Prostate gland (tissue), 2 donors: ENCODE data around the gene KCNK7. TPM values are rescaled to one million over a fixed set of nuclear protein-coding genes. Genes with fewer than 3 reads are reported as not detected.

Experiments used
- DNase-seq: peaks from one replicate; pipeline ENCODE4 v3.0.0-alpha.2; 2019; ENCODE audit warnings: low spot score
- H3K27ac ChIP-seq, 2 donors: fragments of 200-600 bp; sonication (generic); 2 replicates each; pipeline ENCODE4 v1.5.1; 2017 to 2019
- H3K27me3 ChIP-seq: fragments of 200-600 bp; sonication (generic); replicated peaks from 2 replicates; pipeline ENCODE4 v1.5.1; 2019; ENCODE audit not compliant: insufficient read depth
- H3K36me3 ChIP-seq, 2 donors: fragments of 200-600 bp; sonication (generic); 1 replicate in 1 of 2; 2 replicates in 1 of 2; pipeline versions ENCODE4 v1.5.1 to v1.8.1; 2017 to 2019
- H3K4me1 ChIP-seq: fragments of 200-600 bp; sonication (generic); replicated peaks from 2 replicates; pipeline ENCODE4 v1.5.1; 2019
- H3K4me3 ChIP-seq, 2 donors: fragments of 200-600 bp; sonication (generic); 2 replicates each; pipeline ENCODE4 v1.5.1; 2017 to 2019
- H3K9me3 ChIP-seq: fragments of 200-600 bp; sonication (generic); 2 replicates; pipeline ENCODE4 v1.5.1; 2017
- POLR2A ChIP-seq: fragments of 450-650 bp; IDR thresholded peaks from one replicate; pipeline ENCODE4 v1.6.1; 2016; ENCODE audit warnings: antibody characterized with exemption, mild to moderate bottlenecking
- POLR2AphosphoS5 ChIP-seq: sonication (generic); formaldehyde crosslinking; IDR thresholded peaks from one replicate; pipeline ENCODE4 v1.6.1; 2017; ENCODE audit warnings: antibody characterized with exemption
- WGBS: methylation state at CpG from one replicate; pipeline ENCODE4 v1.1.5; 2018; 5-methylcytosine and 5-hydroxymethylcytosine counted together
- intact Hi-C: fragments of 100-400 bp; cut with DNase I; formaldehyde crosslinking; loops from one replicate; pipeline ENCODE4 v1.14.2; 2022
- total RNA-seq, 2 donors: library from RNA; depleted of rRNA; stranded (reverse); fragments of >200 nt; gene quantifications; one replicate each; pipeline ENCODE4 v1.1.0, GENCODE V29; 2016
- TF ChIP-seq, protein P1 (sequence below), 4 experiments: fragments of 200-600 bp in 2 of 4; fragments of 450-650 bp in 2 of 4; sonication (generic) in 2 of 4; IDR thresholded peaks; 1 replicate in 3 of 4; 2 replicates in 1 of 4; pipeline ENCODE4 v1.5.1; 2016 to 2019; ENCODE audit warnings: antibody characterized with exemption in 4 of 4, mild to moderate bottlenecking in 2 of 4, moderate library complexity in 2 of 4

The KCNK7 gene
- total RNA-seq, 2 donors from 2014 or later, result 0.74 TPM; not detected in 1

DNA sequence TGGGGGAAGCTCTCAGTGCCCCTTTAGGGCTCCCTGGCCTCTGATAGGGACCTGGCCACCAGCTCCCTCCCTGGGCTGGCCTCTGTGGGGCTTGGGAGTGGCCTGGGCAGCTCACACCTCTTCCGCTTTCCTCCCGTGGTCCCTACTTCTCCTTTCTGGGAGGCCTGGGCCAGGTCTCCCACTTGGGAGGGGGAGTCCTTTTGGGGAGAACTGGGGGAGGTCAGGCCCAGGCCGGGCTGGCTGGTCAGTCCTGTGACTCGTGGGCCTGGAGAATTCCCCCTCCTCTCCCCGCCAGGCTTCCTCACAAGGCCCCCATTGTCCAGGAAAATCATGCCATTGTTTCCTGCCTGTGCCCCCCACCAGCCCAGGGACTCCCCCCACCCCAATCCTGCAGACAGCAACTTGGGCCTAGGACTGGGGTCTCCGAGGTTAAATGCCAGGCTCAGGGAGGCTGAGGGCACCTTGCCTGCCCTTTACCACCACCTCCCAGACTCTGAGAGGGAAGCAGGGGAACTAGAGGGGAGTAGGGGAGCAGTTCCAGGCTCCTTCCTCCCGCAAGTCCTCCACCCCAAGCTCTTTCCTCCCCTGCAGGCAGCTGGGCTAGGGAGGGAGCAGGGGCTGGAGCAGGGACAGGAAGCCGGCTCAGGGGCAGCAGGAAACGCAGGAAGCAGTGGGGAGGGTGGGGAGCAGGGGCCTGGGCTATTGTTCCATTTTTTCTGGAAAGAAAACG, 15.6 kb upstream of the KCNK7 start:
- 48% methylated on average over 10 of the region's 10 CpGs for WGBS
- peaks cover 28% of the 10 kb centered on the region for H3K4me1 ChIP-seq
- H3K9me3 ChIP-seq, result no peaks in the 10 kb centered on the region
- H3K4me3 ChIP-seq, result peak overlapping the region in 1 of 2 donors; percentile 70
- peak overlapping the region in 1 of 2 donors; percentile 54 for H3K27ac ChIP-seq
- no peaks in the 10 kb centered on the region for H3K36me3 ChIP-seq
- intact Hi-C loops, result loop anchor here (2.0 kb wide), 1 partner anchor 34 kb away; the partner anchor contains the start of gene EHBP1L1
- TF ChIP-seq POLR2AphosphoS5 (no peak), POLR2A (no peak)
- TF ChIP-seq, protein P1, sequence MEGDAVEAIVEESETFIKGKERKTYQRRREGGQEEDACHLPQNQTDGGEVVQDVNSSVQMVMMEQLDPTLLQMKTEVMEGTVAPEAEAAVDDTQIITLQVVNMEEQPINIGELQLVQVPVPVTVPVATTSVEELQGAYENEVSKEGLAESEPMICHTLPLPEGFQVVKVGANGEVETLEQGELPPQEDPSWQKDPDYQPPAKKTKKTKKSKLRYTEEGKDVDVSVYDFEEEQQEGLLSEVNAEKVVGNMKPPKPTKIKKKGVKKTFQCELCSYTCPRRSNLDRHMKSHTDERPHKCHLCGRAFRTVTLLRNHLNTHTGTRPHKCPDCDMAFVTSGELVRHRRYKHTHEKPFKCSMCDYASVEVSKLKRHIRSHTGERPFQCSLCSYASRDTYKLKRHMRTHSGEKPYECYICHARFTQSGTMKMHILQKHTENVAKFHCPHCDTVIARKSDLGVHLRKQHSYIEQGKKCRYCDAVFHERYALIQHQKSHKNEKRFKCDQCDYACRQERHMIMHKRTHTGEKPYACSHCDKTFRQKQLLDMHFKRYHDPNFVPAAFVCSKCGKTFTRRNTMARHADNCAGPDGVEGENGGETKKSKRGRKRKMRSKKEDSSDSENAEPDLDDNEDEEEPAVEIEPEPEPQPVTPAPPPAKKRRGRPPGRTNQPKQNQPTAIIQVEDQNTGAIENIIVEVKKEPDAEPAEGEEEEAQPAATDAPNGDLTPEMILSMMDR (IDR thresholded peaks at IDR 0.05), result no peak
- H3K27me3 ChIP-seq, result no peaks in the 10 kb centered on the region
- DNase-seq, result no peak

DNA sequence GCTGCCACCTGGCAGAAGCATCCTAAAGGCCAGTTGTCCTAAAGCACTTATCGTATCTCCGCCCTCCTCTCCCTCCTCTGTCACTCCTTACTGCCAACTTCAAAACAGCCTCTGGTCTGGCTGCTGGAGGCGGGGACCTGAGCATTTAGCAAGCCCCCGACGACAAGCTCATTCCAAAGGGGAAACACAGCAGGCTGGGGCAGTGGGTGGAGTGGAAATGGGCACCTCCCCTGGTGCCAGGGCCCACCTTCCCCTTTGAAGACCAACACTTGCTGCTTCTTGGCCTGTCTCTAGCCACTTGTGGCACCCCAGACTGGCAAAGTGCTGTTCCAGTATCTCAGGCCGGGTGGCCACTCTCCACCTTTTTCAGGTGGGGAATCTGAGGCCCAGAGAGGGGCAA, 14.8 kb upstream of the KCNK7 start:
- no peaks in the 10 kb centered on the region for H3K9me3 ChIP-seq
- TF ChIP-seq POLR2A, result no peak
- no peaks in the 10 kb centered on the region for H3K27me3 ChIP-seq
- peaks cover 2 to 5% of the 10 kb centered on the region in 2 donors for H3K36me3 ChIP-seq
- peak overlapping the region in 1 of 2 donors; percentile 54 for H3K27ac ChIP-seq
- no peak overlapping the region for H3K4me3 ChIP-seq
- intact Hi-C loops, result loop anchor here (2.0 kb wide), 1 partner anchor 34 kb away; the partner anchor contains the start of gene EHBP1L1
- WGBS, result 54% methylated on average over 6 of the region's 6 CpGs
- DNase-seq, result no peak
- H3K4me1 ChIP-seq, result peaks cover 28% of the 10 kb centered on the region

DNA sequence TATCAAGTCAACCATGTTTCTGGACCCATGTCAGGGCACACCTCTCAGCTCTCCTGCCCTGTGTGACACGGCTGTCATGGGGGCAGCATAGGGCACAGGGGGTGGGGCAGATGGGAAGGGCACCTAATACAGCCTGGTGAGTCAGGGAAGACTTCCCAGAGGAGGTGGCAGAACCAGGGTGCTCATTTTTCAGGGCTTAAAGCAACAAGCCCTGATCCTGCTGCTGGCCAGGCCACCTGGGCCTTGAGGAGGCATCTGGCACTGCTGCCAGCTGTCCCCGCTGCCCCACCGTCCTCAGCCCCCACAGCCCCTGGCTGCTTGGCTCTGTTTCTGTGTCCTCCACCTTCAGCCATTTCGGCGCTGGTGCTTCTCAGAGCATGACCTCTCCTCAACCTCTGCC, 14.1 kb upstream of the KCNK7 start:
- Histone ChIP-seq H3K9me3 (no peaks in the 10 kb centered on the region), H3K27ac (no peak overlapping the region), H3K27me3 (no peaks in the 10 kb centered on the region), H3K36me3 (peaks cover 9 to 13% of the 10 kb centered on the region in 2 donors), H3K4me3 (no peak overlapping the region), H3K4me1 (peaks cover 28% of the 10 kb centered on the region)
- TF ChIP-seq POLR2AphosphoS5 (no peak), POLR2A (no peak)
- TF ChIP-seq, protein P1 (IDR thresholded peaks at IDR 0.05), result no peak
- DNase-seq, result no peak
- intact Hi-C loops, result loop anchor here (2.0 kb wide), 1 partner anchor 33 kb away; the partner anchor contains the start of gene EHBP1L1
- 87% methylated on average over 5 of the region's 5 CpGs for WGBS

DNA sequence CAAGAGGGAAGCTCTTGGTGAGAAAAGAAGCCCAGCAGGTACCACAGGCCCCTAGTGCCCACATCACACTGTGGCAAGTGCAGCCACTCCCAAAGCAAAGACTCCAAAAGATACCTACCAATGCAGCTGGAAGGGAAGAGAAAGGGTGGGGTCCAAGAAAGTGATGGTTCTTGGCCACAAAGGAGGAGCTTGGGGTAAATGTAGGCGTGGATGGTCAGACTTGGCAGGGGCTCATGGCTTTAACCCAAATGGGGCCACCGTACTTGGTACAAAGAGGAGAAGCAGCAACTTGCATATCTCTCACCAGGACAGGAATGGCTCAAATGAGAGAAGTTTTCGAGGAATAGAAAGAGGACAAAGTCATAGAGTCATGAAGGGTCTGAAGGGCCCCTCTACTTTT, 13.6 kb upstream of the KCNK7 start:
- Histone ChIP-seq H3K27ac (no peak overlapping the region), H3K9me3 (no peaks in the 10 kb centered on the region), H3K4me3 (no peak overlapping the region), H3K27me3 (no peaks in the 10 kb centered on the region), H3K4me1 (peaks cover 28% of the 10 kb centered on the region), H3K36me3 (peaks cover 10 to 16% of the 10 kb centered on the region in 2 donors)
- intact Hi-C loops, result no loop called here
- no peak for DNase-seq
- no peak for TF ChIP-seq POLR2A
- TF ChIP-seq, protein P1 (IDR thresholded peaks at IDR 0.05), result no peak
- 46% methylated on average over 3 of the region's 3 CpGs for WGBS

DNA sequence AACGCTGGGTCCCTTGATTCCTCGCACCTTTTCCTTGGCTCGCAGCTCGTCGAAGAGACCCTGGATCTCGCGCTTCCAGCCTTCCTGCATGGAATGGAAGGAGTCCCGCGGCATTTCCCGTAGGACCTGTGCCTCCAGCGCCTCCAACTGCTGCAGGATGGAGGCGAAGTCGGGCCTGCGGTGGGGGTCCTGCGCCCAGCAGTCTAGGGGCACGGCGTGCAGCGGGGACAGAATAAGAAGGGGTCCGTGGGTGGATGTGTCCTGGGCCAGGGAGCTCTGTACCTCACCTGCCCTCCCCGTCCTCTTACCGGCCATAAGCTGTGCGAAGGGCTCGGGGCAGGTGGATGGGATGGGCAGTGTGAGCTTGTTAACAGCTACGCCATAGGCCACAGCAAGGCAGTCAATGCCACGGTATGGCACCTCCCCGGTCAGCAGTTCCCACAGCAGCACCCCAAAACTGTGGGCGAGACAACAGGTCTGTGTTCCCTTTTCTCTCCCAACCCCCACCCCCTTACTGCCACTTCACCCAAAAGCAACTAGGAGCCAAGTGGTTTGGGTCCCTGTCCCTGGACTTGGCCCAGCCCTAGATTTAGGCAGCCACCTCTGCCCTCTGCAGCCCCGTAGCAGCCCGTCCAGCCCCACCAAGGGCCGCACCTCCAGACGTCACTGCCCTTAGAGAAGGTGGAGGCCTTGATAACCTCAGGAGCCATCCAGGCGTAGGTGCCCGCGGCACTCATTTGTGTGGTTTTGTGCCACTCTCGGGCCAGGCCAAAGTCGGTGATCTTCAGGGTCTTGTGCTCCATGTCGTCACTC, 12.2 kb upstream of the KCNK7 start:
- no peak for DNase-seq
- TF ChIP-seq, protein P1 (IDR thresholded peaks at IDR 0.05), result no peak
- no peak for TF ChIP-seq POLR2AphosphoS5
- TF ChIP-seq POLR2A, result no peak
- Histone ChIP-seq H3K27ac (no peak overlapping the region), H3K9me3 (no peaks in the 10 kb centered on the region), H3K4me1 (peaks cover 24% of the 10 kb centered on the region), H3K27me3 (no peaks in the 10 kb centered on the region), H3K4me3 (no peak overlapping the region), H3K36me3 (peaks cover 10 to 26% of the 10 kb centered on the region in 2 donors)
- 76% methylated on average over 37 of the region's 37 CpGs for WGBS
- intact Hi-C loops, result no loop called here
